Mammary epithelial cell (primary cell): ENCODE results near the gene PDE8B.

Source experiments
- EZH2 ChIP-seq: IDR thresholded peaks from 2 replicates; pipeline ENCODE4 v1.6.1; 2012; ENCODE audit warnings: low read length, inconsistent platforms, borderline replicate concordance
- TF ChIP-seq, protein P1 (sequence below), 2 donors: IDR thresholded peaks in 1 of 2; conservative IDR thresholded peaks in 1 of 2; 2 replicates each; pipeline ENCODE4 v1.5.1; 2011 to 2012; ENCODE audit warnings: inconsistent platforms in 2 of 2, low read length in 2 of 2, mild to moderate bottlenecking in 2 of 2, control low read depth in 1 of 2, low read depth in 1 of 2; ENCODE audit not compliant: insufficient read depth in 1 of 2; ENCODE audit errors: extremely low read depth in 1 of 2

DNA sequence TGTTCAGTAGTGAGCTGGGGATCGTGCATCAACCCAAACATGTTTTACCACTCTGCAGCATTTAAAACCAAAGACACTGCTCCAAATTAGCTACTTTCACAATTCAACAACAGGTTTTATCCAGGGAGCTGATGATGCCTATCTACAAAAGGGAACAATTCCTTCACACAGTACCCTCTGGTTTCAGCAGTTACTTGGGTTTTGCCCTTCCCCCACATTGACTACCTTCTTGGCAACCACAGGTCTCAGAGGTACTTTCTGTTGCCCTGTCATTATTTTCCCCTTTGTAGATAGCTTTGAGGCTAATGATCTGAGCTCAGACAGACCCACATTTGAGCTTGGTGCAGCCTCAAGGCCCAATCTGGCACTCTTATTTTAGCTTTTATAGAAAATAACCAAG is 185.5 kb downstream of the PDE8B start:
- TF ChIP-seq, protein P1, sequence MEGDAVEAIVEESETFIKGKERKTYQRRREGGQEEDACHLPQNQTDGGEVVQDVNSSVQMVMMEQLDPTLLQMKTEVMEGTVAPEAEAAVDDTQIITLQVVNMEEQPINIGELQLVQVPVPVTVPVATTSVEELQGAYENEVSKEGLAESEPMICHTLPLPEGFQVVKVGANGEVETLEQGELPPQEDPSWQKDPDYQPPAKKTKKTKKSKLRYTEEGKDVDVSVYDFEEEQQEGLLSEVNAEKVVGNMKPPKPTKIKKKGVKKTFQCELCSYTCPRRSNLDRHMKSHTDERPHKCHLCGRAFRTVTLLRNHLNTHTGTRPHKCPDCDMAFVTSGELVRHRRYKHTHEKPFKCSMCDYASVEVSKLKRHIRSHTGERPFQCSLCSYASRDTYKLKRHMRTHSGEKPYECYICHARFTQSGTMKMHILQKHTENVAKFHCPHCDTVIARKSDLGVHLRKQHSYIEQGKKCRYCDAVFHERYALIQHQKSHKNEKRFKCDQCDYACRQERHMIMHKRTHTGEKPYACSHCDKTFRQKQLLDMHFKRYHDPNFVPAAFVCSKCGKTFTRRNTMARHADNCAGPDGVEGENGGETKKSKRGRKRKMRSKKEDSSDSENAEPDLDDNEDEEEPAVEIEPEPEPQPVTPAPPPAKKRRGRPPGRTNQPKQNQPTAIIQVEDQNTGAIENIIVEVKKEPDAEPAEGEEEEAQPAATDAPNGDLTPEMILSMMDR (conservative IDR thresholded peaks at IDR 0.05 in 1 of 2, IDR thresholded peaks at IDR 0.05 in 1 of 2; ENCODE audit: extremely low read depth in 1 of 2, insufficient read depth in 1 of 2, low read depth in 1 of 2, low read length in 2 of 2) = no peak
- no peak for TF ChIP-seq EZH2
